HUDEP-2 (cell line): ENCODE measurements around the gene APOL6.
"Not testable (repeated sequence)": the region's sequence is repeated elsewhere in the genome, so short reads cannot be mapped to it uniquely, and the experiment has no call there.

ENCODE experiments used
- DNase-seq, 76 experiments: peaks; one replicate each; lab custom pipeline; 2025; ENCODE audit not compliant: unreplicated experiment in 76 of 76; lab: John Stamatoyannopoulos, UW

The APOL6 gene

DNA sequence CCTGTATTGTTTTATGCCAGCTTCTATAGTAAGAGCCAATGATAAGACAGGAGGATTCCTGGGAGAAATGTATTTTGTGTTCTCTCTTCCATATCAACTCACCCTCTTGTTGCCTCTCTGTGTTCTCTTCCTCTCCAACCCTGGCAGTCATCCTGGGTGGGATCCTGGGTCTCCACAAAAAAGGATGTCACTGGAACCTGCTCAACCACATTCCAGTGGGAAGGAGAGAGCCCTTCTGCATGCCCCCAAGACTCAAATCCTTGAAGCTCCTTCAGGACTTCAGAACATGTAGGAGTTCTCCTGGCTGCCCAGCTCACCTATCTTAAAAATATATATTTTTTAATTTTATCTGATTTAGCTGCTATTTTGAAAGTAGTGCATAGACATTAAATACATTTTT is 26.1 kb downstream of the APOL6 start:
- DNase-seq: no peak

- not testable (repeated sequence) for DNase-seq
These were observed 27.8 kb downstream of the APOL6 start for GRCh38 chr22:35676065-35676464.

DNA sequence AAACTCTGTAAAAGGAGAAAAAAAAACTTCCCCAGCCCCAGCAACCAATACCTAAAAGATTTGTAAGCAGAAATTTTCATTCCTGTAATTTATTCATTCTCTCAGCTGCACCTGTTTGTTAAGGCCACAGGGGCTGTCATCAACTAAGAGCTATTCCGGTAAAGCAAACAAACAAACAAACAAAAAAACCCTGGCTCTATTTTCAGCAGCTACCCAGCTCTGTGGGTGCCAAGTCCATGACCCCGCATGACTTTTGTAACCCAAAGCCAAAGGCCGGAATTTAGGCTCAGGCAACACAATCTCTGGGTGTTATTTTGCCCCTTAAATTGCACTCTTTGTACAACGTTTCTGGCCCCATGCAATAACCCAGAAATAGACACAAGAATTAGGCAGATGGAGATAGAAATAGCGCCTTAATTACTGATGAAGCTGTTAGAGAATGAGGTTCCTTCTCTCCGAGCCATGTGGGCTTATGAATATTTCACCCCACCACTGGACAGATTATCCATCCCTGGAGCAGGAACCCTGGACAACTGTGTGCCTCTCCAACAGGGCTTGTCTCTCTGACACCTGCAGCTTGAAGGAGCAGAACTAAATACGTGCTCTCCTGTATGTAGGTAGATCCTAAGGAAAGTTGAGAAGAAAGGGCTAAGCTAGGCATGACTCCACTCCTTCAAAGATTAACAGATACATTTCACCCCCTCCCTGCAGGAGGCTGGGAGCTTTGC is 29.4 kb downstream of the APOL6 start:
- no peak for DNase-seq

- no peak for DNase-seq
These were observed 30.6 kb downstream of the APOL6 start for GRCh38 chr22:35678836-35679235.

DNA sequence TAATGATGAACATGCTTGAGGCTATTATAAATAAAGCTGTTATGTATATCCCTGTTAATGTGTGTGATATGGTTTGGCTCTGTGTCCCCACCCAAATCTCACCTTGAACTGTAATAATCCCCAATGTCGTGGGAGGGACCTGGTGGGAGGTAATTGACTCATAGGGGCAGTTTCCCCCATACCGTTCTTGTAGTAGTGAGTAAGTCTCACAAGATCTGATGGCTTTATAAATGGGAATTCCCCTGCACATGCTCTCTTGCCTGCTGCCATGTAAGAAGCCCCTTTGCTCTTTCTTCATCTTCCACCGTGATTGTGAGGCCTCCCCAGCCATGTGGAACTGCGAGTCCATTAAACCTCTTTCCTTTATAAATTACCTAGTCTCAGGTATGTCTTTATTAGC is 31.2 kb downstream of the APOL6 start:
- not testable (repeated sequence) for DNase-seq

DNA sequence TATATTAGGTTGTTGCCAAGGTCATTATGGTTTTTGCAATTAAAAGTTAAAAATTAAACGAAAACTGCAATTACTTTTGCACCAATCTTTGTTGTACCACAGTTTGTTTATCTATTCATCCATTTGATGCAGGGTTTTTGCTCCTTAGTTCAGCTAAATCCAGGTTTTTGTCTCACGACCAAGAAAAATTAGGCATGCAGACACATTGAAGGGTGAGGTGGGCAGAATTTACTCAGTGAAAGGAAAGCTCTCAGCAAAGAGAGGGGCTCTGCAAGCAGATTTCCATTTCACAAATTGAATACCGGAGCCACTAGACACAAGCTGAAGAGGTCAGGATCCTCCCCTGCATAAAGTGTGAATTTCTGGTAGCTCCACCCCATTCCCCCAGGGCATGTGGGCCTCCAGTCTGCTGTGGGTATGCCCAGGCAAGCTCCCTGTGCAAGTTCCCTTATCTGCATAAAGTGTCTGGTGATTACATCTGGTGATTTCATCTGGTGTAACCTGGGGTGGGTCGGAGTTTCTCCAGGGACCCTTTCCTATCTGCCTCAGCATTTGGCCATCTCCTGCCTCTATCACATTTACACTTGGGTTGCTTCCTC is 33.3 kb downstream of the APOL6 start:
- peak in 1 of 76 experiments; percentile 23 for DNase-seq

DNA sequence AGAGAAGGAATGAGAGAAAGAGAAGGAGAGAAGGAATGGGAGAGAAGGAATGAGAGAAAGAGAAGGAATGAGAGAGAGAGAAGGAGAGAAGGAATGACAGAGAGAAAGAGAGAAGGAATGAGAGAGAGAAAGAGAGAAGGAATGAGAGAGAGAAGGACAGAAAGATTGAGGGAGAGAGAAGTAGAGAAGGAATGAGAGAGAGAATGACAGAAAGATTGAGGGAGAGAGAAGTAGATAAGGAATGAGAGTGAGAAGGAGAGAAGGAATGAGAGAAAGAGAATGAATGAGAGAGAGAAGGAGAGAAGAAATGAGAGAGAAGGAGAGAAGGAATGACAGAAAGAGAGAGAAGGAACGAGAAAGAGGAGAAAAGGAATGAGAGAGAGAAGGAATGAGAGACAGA is 35.3 kb downstream of the APOL6 start:
- no peak for DNase-seq

GRCh38 chr22:35684270-35684700 is 36.0 kb downstream of the APOL6 start:
- peak in 5 of 76 experiments; percentile 3 to 25 (median 6) for DNase-seq

- DNase-seq: no peak
These were observed 36.5 kb downstream of the APOL6 start for GRCh38 chr22:35684732-35685131.

DNA sequence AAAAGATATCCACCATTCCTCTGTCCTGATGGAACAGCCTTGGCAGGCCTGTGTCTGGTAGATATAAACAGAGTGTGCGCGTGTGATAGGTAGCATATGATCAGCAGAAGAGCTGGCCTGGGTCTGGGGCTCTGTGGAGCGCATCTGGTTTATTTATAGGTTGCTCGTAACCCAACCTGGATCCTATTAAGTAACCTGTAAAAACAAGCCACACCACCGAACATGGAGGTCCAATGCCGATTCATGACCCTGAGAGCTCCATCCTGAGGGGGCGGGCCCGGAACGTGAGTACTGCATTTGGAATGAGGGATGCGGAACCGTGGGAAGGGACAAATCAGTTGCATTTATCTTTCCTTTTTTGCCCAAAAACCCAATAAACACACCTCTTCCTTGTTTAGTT is 37.5 kb downstream of the APOL6 start:
- DNase-seq: no peak

- no peak for DNase-seq
These were observed 38.1 kb downstream of the APOL6 start for GRCh38 chr22:35686298-35686697.

GRCh38 chr22:35687461-35687860 is 39.2 kb downstream of the APOL6 start:
- DNase-seq: no peak

DNA sequence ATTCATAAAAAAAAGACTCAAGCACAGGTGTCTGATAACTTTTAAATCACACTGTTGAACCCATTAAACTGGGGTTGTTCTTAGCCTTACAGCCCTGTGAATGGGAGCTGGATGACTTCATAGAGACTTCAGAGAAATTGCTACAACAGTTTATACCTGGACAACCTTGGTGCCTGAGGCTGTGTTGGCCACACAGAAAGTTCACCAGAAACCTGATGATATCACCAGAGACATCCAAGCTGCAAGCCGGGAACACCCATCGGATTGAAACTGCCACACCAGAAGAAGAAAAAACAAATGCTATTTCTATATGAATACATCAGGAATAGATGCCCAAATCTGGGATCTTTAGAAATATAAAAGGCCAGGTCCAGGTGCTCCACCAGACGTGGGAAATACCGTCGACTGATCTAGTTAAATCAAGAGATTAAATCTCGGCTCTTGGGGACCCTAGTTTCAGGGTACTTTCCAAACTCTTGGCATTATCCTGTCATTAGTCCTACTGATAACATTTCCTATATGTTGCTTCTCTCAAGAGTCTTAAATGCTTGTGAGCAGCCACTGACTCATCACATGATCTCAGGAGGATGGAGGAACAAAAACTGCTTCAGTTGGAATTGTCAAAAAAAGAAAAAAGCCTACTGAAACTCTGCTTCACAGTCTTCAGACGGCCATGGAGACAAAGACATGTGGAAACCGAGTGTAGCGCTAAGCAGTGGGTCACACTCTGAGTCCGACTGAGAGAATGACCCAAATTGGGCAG is 40.8 kb downstream of the APOL6 start:
- DNase-seq: no peak

GRCh38 chr22:35690001-35690400 is 41.8 kb downstream of the APOL6 start:
- DNase-seq: no peak

GRCh38 chr22:35695202-35695601 is 47.0 kb downstream of the APOL6 start:
- no peak for DNase-seq

DNA sequence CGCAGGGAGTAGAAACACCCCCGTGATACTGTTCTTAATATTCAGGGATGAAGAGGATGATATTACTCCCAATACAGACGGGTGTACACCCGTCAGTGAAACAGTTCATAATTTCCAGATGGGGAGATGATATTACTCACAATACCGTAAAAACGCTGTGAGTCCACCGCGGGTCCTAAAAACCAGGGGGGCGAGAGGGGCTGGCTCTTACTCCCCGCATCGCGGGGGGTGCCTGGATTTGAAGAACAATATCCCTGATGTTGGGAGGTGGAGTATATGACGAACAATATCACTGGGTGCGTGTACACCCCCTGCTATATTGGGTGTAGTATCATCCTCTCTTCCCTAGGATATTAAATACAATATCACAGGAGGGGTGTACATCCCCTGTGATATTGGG is 48.9 kb downstream of the APOL6 start:
- no peak for DNase-seq

DNA sequence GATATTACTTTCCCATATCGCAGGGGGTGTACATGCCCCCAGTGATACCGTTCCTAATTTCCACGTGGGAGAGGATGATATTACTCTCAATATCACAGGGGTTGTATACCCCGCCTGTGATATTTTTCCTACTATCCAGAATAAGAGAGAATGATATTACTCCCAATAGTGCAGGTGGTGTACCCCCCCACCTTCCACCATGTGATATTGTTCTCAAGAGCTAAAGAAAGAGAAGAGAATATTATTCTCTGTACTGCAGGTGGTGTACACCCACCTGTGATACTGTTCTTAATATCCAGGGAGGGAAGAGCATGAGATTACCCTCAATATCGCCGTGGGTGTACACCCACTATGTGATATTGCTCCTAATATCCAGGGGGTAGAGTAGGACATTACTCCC is 51.6 kb downstream of the APOL6 start:
- DNase-seq: not testable (repeated sequence)

DNA sequence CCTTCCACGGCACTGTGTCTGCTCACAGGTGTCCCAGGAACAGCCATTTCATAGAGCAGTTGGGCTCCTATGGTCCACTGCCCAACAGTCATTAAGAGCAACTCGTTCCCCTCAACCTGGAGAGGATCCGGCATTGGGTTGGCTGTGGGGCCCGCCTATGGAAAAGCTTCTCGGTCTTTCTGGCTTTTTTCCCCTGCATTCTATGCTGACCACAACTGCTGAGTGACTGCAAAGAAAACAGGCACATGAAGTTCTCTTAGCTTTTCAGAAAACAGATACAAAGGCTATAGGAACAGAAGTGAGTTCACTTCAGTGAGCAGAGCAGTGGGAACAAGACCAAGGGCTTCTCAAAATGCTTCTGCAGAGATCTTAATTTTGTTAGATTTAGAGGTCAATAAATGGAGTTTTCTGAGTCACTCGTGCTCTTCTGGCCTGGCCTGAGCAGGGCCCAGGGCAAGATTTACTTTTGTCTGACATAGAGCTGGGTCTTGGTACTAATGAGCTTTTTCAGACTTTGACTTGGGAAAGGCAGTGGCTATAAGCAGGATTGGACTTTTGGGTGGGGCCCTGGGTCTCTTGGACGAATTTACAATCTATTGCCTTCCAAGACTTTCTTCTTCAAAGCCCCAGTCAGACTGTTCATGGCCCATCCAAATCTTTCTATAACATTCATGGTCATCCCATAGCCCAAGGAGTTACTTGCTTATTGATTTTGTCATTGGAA is 55.8 kb downstream of the APOL6 start:
- DNase-seq: no peak

GRCh38 chr22:35705141-35705540 is 56.9 kb downstream of the APOL6 start:
- DNase-seq: no peak

DNA sequence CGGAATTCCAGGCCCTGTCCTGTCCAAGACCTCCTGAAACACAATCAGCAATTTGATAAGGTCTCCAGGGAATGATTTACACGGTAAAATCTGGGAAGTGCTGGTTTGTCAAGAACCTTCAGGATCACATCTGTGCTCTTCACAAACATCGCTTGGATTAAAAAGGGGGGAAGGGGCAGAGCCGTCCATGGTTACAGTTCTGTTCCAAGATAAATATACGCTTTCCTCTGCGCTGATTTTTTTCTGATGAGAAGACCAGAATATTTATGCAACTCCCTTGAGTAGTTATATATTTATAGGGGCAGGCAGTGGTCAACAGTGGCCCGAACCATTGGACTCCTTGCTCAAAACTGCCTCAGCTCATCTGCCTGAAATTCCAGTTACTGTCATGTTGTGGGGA is 60.2 kb downstream of the APOL6 start:
- no peak for DNase-seq

DNA sequence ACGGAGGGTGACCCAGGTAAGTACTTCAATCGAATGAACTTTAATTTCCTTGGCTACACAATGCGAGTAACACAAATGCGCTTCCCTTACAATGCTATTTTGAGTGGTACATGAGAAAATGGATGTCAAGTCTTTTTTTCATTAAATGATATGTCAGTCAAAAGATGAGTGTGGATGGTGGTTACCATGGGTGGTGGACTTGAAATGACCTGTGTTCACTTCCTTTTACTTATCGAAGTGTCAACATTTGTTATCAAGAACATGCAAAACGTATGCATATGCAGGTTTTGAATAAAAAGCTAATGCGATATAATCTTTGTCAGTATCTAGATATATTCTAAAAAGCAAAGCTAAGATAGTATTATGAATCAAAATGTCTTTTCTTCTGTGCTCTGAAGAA is 60.7 kb downstream of the APOL6 start:
- DNase-seq: no peak
